ENCODE results near the gene HS1BP3. TPM values are rescaled to one million over a fixed set of nuclear protein-coding genes. Genes with fewer than 3 reads are reported as not detected.
A peak's percentile ranks its signal among the peaks of the same experiment; 100 is the strongest.

Gene HS1BP3
- total RNA-seq, 1 experiment from 2014 or later, result 17.1 TPM

GRCh38 chr2:20675701-20676352 lies 24.9 kb upstream of the HS1BP3 start:
- Histone ChIP-seq H3K79me2 (ENCODE audit: insufficient read depth, low read length) (no peaks in the 10 kb centered on the region), H3K9me2 (ENCODE audit: insufficient read depth) (no peaks in the 10 kb centered on the region), H2AFZ (ENCODE audit: low read depth, low read length, poor library complexity, severe bottlenecking) (no peak overlapping the region), H3K4me2 (ENCODE audit: low read length) (no peak overlapping the region), H3K4me3 (replicated peaks in 1 of 2; ENCODE audit: low read depth in 1 of 2, low read length in 2 of 2) (no peak overlapping the region), H3K27me3 (ENCODE audit: insufficient read depth, low read length) (no peaks in the 10 kb centered on the region), H3K36me3 (ENCODE audit: control insufficient read depth in 1 of 2, insufficient read depth in 2 of 2, low read length in 2 of 2) (no peaks in the 10 kb centered on the region), H3K4me1 (ENCODE audit: control insufficient read depth in 1 of 2, insufficient read depth in 2 of 2, low read length in 2 of 2) (peaks cover 0 to 11% of the 10 kb centered on the region in 2 experiments; a peak in 2 of 4 replicates), H3K9ac (ENCODE audit: low read length) (no peak overlapping the region), H4K20me1 (ENCODE audit: insufficient read depth) (no peaks in the 10 kb centered on the region), H3K9me3 (ENCODE audit: control insufficient read depth in 1 of 2, insufficient read depth in 1 of 2, low read depth in 1 of 2, low read length in 2 of 2) (no peaks in the 10 kb centered on the region), H3K27ac (ENCODE audit: low read depth, low read length) (no peak overlapping the region)
- no peak for DNase-seq (ENCODE audit: low read depth, low spot score)
- no TSS peak for BruUV-seq (replicated peaks)
- peak; percentile 92 for ATAC-seq
- RAD21 ChIA-PET (ENCODE audit: low non-redundant PET in 1 of 2, low total read pairs in 2 of 2, uncharacterized antibody in 2 of 2, unreplicated experiment in 2 of 2), result no interaction called here
- POLR2A ChIA-PET, result no interaction called here
- no peak for TF ChIP-seq POLR2A (IDR thresholded peaks at IDR 0.05; ENCODE audit: borderline replicate concordance, extremely low read depth, insufficient read depth, insufficient read length)
- no peak for TF ChIP-seq ELF1 (IDR thresholded peaks at IDR 0.05; ENCODE audit: borderline replicate concordance, low read depth)
- TF ChIP-seq ZBTB33 (IDR thresholded peaks at IDR 0.05; ENCODE audit: extremely low read depth, insufficient replicate concordance, low read length), result no peak
- TF ChIP-seq SIN3A (IDR thresholded peaks at IDR 0.05; ENCODE audit: low read depth), result no peak
- TF ChIP-seq ZFX (IDR thresholded peaks at IDR 0.05), result no peak
- TF ChIP-seq YY1 (IDR thresholded peaks at IDR 0.05; ENCODE audit: extremely low read depth, insufficient replicate concordance, low read depth, low read length), result no peak
- no peak for TF ChIP-seq REST (IDR thresholded peaks at IDR 0.05; ENCODE audit: low read depth)
- intact Hi-C loops (cut with micrococcal nuclease), result no loop called here
- CTCF ChIA-PET, result interaction anchor here (1.2 to 3.2 kb wide), 3 partner anchors 14 to 287 kb away, joined by 3 to 30 read pairs (median 4); no protein-coding TSS in a partner anchor

Measured in HCT116 (cell line).